ENCODE measurements around the gene DRD1.

- TF ChIP-seq POLR2AphosphoS5 (IDR thresholded peaks at IDR 0.05; ENCODE audit: low read depth, low read length) (no peak), SIN3A (IDR thresholded peaks at IDR 0.05; ENCODE audit: borderline replicate concordance, insufficient read depth, low read depth, low read length) (no peak), CTCF (IDR thresholded peaks at IDR 0.05) (no peak), REST (IDR thresholded peaks at IDR 0.05; ENCODE audit: insufficient read depth in 1 of 2, low read depth in 2 of 2, low read length in 1 of 2) (no peak), TCF7L2 (IDR thresholded peaks at IDR 0.05; ENCODE audit: low read depth, low read length) (no peak)
Measured at GRCh38 chr5:175471628-175472027, 27.6 kb upstream of the DRD1 start.
